ENCODE measurements around the gene TBX18. TPM values are rescaled to one million over a fixed set of nuclear protein-coding genes. Genes with fewer than 3 reads are reported as not detected.

The TBX18 gene
- total and polyA plus RNA-seq, 9 of the 15 experiments (the other 6 are each of a cell fraction or from before 2014, with no cell fraction given), result 4.0 to 36.1 (median 20.7) TPM

DNA sequence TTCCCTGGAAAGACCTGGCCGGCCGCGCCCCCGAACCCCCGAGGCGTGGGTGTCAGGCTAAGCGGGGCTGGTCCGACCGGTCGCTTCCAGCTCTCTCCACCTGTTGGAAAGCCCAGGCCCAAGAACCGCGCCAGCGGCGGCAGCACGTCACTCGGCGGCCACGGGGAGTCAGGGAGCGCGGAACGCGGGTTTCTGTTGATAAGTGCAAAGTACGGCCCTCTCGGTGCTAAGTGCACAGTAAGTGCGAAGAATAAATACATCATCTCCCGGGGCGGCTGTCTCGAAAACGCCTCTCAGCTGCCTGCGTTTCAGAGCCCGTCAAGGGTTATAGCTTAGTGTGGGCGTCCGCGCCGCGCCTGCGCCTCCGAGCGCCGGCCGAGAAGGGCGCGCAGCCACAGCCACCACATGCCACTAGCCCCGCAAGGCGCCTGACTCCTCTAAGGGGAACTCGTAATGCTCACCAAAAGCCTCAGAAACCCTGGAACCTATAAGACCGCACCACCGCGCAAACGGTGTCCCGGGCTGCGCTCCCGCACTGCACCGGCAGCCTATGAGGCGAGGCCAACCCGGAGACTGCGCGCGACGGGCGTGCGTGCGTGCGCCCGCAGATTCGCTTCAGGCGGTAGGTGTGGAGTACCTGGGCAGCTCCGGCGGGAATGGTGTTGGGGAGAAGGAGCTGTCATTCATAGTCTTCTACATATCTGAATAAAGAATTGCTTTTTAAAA lies 9.2 kb upstream of the TBX18 start (continued):
- TF ChIP-seq, protein P1, sequence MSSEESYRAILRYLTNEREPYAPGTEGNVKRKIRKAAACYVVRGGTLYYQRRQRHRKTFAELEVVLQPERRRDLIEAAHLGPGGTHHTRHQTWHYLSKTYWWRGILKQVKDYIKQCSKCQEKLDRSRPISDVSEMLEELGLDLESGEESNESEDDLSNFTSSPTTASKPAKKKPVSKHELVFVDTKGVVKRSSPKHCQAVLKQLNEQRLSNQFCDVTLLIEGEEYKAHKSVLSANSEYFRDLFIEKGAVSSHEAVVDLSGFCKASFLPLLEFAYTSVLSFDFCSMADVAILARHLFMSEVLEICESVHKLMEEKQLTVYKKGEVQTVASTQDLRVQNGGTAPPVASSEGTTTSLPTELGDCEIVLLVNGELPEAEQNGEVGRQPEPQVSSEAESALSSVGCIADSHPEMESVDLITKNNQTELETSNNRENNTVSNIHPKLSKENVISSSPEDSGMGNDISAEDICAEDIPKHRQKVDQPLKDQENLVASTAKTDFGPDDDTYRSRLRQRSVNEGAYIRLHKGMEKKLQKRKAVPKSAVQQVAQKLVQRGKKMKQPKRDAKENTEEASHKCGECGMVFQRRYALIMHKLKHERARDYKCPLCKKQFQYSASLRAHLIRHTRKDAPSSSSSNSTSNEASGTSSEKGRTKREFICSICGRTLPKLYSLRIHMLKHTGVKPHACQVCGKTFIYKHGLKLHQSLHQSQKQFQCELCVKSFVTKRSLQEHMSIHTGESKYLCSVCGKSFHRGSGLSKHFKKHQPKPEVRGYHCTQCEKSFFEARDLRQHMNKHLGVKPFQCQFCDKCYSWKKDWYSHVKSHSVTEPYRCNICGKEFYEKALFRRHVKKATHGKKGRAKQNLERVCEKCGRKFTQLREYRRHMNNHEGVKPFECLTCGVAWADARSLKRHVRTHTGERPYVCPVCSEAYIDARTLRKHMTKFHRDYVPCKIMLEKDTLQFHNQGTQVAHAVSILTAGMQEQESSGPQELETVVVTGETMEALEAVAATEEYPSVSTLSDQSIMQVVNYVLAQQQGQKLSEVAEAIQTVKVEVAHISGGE (CRISPR knock-in tag; IDR thresholded peaks at IDR 0.05), result no peak
- TF ChIP-seq EGR1 (conservative IDR thresholded peaks at IDR 0.05) (0 out of 2 replicates have a peak, but pooled peaks have one; percentile 20), NRF1 (conservative IDR thresholded peaks at IDR 0.05 in 1 of 2, IDR thresholded peaks at IDR 0.05 in 1 of 2) (peak; percentile 84 to 86), RBFOX2 (IDR thresholded peaks at IDR 0.05; ENCODE audit: low read depth, low read length) (peak; percentile 66), SRSF3 (IDR thresholded peaks at IDR 0.05; ENCODE audit: insufficient read depth, low read length) (no peak), POLR2G (IDR thresholded peaks at IDR 0.05; ENCODE audit: low read depth, low read length) (peak; percentile 68; the same call in 1 of the 2 replicates), L3MBTL2 (IDR thresholded peaks at IDR 0.05) (peak; percentile 73), PHF8 (IDR thresholded peaks at IDR 0.05; ENCODE audit: borderline replicate concordance, low read length) (0 out of 2 replicates have a peak, but pooled peaks have one; percentile 7), SRSF1 (IDR thresholded peaks at IDR 0.05; ENCODE audit: low read depth, low read length) (no peak), HNRNPLL (IDR thresholded peaks at IDR 0.05; ENCODE audit: low read depth, low read length, poor library complexity, severe bottlenecking) (peak; percentile 43), POLR2AphosphoS5 (IDR thresholded peaks at IDR 0.05; ENCODE audit: control insufficient read depth, insufficient read depth, low read depth, low read length) (no peak), POLR2A (conservative IDR thresholded peaks at IDR 0.05) (peak; percentile 36; the same call in 1 of the 2 replicates)
- TF ChIP-seq, protein P2, sequence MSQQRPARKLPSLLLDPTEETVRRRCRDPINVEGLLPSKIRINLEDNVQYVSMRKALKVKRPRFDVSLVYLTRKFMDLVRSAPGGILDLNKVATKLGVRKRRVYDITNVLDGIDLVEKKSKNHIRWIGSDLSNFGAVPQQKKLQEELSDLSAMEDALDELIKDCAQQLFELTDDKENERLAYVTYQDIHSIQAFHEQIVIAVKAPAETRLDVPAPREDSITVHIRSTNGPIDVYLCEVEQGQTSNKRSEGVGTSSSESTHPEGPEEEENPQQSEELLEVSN (IDR thresholded peaks at IDR 0.05; ENCODE audit: borderline replicate concordance in 1 of 2, extremely low read depth in 1 of 2, insufficient read depth in 1 of 2, insufficient read length in 1 of 2, low read depth in 1 of 2, low read length in 1 of 2, poor library complexity in 1 of 2, severe bottlenecking in 1 of 2), result peak; percentile 52 to 64
- TF ChIP-seq, protein P3, sequence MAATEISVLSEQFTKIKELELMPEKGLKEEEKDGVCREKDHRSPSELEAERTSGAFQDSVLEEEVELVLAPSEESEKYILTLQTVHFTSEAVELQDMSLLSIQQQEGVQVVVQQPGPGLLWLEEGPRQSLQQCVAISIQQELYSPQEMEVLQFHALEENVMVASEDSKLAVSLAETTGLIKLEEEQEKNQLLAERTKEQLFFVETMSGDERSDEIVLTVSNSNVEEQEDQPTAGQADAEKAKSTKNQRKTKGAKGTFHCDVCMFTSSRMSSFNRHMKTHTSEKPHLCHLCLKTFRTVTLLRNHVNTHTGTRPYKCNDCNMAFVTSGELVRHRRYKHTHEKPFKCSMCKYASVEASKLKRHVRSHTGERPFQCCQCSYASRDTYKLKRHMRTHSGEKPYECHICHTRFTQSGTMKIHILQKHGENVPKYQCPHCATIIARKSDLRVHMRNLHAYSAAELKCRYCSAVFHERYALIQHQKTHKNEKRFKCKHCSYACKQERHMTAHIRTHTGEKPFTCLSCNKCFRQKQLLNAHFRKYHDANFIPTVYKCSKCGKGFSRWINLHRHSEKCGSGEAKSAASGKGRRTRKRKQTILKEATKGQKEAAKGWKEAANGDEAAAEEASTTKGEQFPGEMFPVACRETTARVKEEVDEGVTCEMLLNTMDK (IDR thresholded peaks at IDR 0.05; ENCODE audit: borderline replicate concordance, insufficient read depth, low read depth, low read length, poor library complexity, severe bottlenecking), result no peak
